H1 (cell line): ENCODE results near the gene EIF2S3B. TPM values are rescaled to one million over a fixed set of nuclear protein-coding genes. Genes with fewer than 3 reads are reported as not detected.

Experiments
- CTCF ChIA-PET: fragments of 300-600 bp; sonication (Branson Sonifier 250); formaldehyde crosslinking; loops from one replicate; lab custom pipeline; 2021; ENCODE audit not compliant: partially characterized antibody; lab: Charles Lee
- POLR2A ChIA-PET: fragments of 300-600 bp; sonication (Branson Sonifier 250); formaldehyde crosslinking; loops from one replicate; lab custom pipeline; 2021; ENCODE audit warnings: inconsistent platforms; ENCODE audit not compliant: partially characterized antibody; lab: Charles Lee
- DNase-seq, 2 experiments: peaks; one replicate each; pipeline versions ENCODE4 v3.0.0 to v3.0.0-alpha.2; 2010 to 2022; ENCODE audit warnings: low spot score in 2 of 2, low read depth in 1 of 2, mixed read lengths in 1 of 2
- FAIRE-seq: peaks from 2 replicates; lab custom pipeline; 2011; peaks lifted over from hg19 to GRCh38; lab: Jason Lieb, UNC
- H2AFZ ChIP-seq: 2 replicates; pipeline ENCODE4 v1.8.1; 2012; ENCODE audit warnings: low read length, inconsistent platforms
- H2AK5ac ChIP-seq: 2 replicates; pipeline ENCODE4 v1.6.1; 2013; ENCODE audit warnings: low read depth, low read length
- H2BK120ac ChIP-seq: replicated peaks from 2 replicates; pipeline ENCODE3; 2013; ENCODE audit warnings: low read depth, low read length, inconsistent platforms
- H2BK12ac ChIP-seq: 2 replicates; pipeline ENCODE4 v1.6.1; 2013; ENCODE audit warnings: low read depth, low read length
- H2BK15ac ChIP-seq: 2 replicates; pipeline ENCODE4 v1.6.1; 2013; ENCODE audit warnings: low read length
- H2BK20ac ChIP-seq: 2 replicates; pipeline ENCODE4 v1.6.1; 2013; ENCODE audit warnings: low read length
- H2BK5ac ChIP-seq: 2 replicates; pipeline ENCODE4 v1.6.1; 2013; ENCODE audit warnings: low read depth, low read length
- H3K14ac ChIP-seq: 2 replicates; pipeline ENCODE4 v1.6.1; 2013; ENCODE audit warnings: inconsistent platforms; ENCODE audit not compliant: insufficient read length
- H3K18ac ChIP-seq: 2 replicates; pipeline ENCODE4 v1.6.1; 2013; ENCODE audit warnings: low read length; ENCODE audit errors: extremely low read depth
- H3K23ac ChIP-seq: 2 replicates; pipeline ENCODE4 v1.6.1; 2013; ENCODE audit warnings: inconsistent platforms; ENCODE audit not compliant: insufficient read length
- H3K23me2 ChIP-seq: 2 replicates; pipeline ENCODE4 v1.6.1; 2013; ENCODE audit warnings: low read depth, low read length
- H3K27ac ChIP-seq: 2 replicates; pipeline ENCODE4 v1.6.1; 2011; ENCODE audit warnings: low read depth, low read length, inconsistent platforms
- H3K27me3 ChIP-seq, 4 experiments: replicated peaks in 1 of 4; 1 replicate in 1 of 4; 2 replicates in 3 of 4; pipeline versions ENCODE4 v1.6.1 to v1.8.1; 2011 to 2013; ENCODE audit warnings: low read length in 3 of 4, mild to moderate bottlenecking in 3 of 4, inconsistent platforms in 2 of 4, mixed read lengths in 2 of 4, moderate library complexity in 1 of 4; ENCODE audit not compliant: control insufficient read depth in 3 of 4, insufficient read depth in 3 of 4; ENCODE audit errors: extremely low read depth in 1 of 4
- H3K36me3 ChIP-seq, 4 experiments: 2 replicates each; pipeline versions ENCODE4 v1.6.1 to v1.8.1; 2011 to 2013; ENCODE audit warnings: mild to moderate bottlenecking in 4 of 4, low read length in 3 of 4, moderate library complexity in 2 of 4, control low read depth in 1 of 4, inconsistent platforms in 1 of 4; ENCODE audit not compliant: insufficient read depth in 4 of 4, control insufficient read depth in 2 of 4
- H3K4ac ChIP-seq: replicated peaks from 2 replicates; pipeline ENCODE3; 2013; ENCODE audit warnings: low read length, low read depth, mixed read lengths, inconsistent platforms; ENCODE audit not compliant: insufficient read length
- H3K4me1 ChIP-seq, 4 experiments: replicated peaks in 1 of 4; 1 replicate in 1 of 4; 2 replicates in 3 of 4; pipeline versions ENCODE4 v1.6.1 to v1.8.1; 2011 to 2013; ENCODE audit warnings: low read length in 3 of 4, inconsistent platforms in 2 of 4, mixed read lengths in 1 of 4; ENCODE audit not compliant: insufficient read depth in 4 of 4, control insufficient read depth in 3 of 4
- H3K4me2 ChIP-seq, 2 experiments: 2 replicates each; pipeline versions ENCODE4 v1.6.1 to v1.8.1; 2011 to 2013; ENCODE audit warnings: low read depth in 2 of 2, low read length in 2 of 2, control low read depth in 1 of 2, inconsistent platforms in 1 of 2, mild to moderate bottlenecking in 1 of 2; ENCODE audit not compliant: insufficient read depth in 1 of 2
- H3K4me3 ChIP-seq, 4 experiments: fragments of 200-600, 300-600 bp in 1 of 4; sonication (generic), shearing (Covaris generic), sonication (Bioruptor Twin) in 1 of 4; 2 replicates each; pipeline versions ENCODE4 v1.5.1 to v1.8.1; 2011 to 2016; ENCODE audit warnings: low read length in 4 of 4, low read depth in 3 of 4, control low read depth in 2 of 4, inconsistent platforms in 2 of 4, mild to moderate bottlenecking in 2 of 4, mixed read lengths in 1 of 4, moderate library complexity in 1 of 4; ENCODE audit not compliant: insufficient read depth in 2 of 4; ENCODE audit errors: extremely low read depth in 1 of 4
- H3K56ac ChIP-seq: replicated peaks from 2 replicates; pipeline ENCODE3; 2013; ENCODE audit warnings: low read depth, mild to moderate bottlenecking, mixed read lengths, low read length, inconsistent platforms; ENCODE audit not compliant: insufficient read length
- H3K79me1 ChIP-seq: 2 replicates; pipeline ENCODE4 v1.6.1; 2013; ENCODE audit warnings: low read depth, low read length, control low read depth
- H3K79me2 ChIP-seq, 2 experiments: 2 replicates each; pipeline versions ENCODE4 v1.6.1 to v1.8.1; 2012 to 2013; ENCODE audit warnings: low read length in 2 of 2, mild to moderate bottlenecking in 2 of 2, inconsistent platforms in 1 of 2; ENCODE audit not compliant: insufficient read depth in 2 of 2, control insufficient read depth in 1 of 2
- H3K9ac ChIP-seq, 4 experiments: replicated peaks in 1 of 4; 1 replicate in 1 of 4; 2 replicates in 3 of 4; pipeline versions ENCODE4 v1.6.1 to v1.8.1; 2011 to 2013; ENCODE audit warnings: low read depth in 3 of 4, low read length in 3 of 4, control low read depth in 2 of 4, mild to moderate bottlenecking in 2 of 4, moderate library complexity in 2 of 4, inconsistent platforms in 1 of 4; ENCODE audit errors: extremely low read depth in 1 of 4
- H3K9me3 ChIP-seq, 2 experiments: 2 replicates each; pipeline versions ENCODE4 v1.6.1 to v1.8.1; 2012 to 2013; ENCODE audit warnings: mild to moderate bottlenecking in 2 of 2, moderate library complexity in 2 of 2, control low read depth in 1 of 2, inconsistent platforms in 1 of 2, low read depth in 1 of 2, low read length in 1 of 2, mixed read lengths in 1 of 2; ENCODE audit not compliant: insufficient read depth in 2 of 2
- H4K20me1 ChIP-seq, 2 experiments: replicated peaks in 1 of 2; 2 replicates each; pipeline versions ENCODE3 to v1.8.1; 2011 to 2013; ENCODE audit warnings: inconsistent platforms in 2 of 2, low read length in 2 of 2, mild to moderate bottlenecking in 1 of 2; ENCODE audit not compliant: insufficient read depth in 2 of 2, control insufficient read depth in 1 of 2
- H4K5ac ChIP-seq: 2 replicates; pipeline ENCODE4 v1.6.1; 2013; ENCODE audit warnings: low read length, low read depth, mixed read lengths, inconsistent platforms; ENCODE audit not compliant: insufficient read length
- H4K8ac ChIP-seq: 2 replicates; pipeline ENCODE4 v1.8.0; 2013; ENCODE audit warnings: mild to moderate bottlenecking, moderate library complexity, low read length, inconsistent platforms; ENCODE audit not compliant: insufficient read depth; ENCODE audit errors: extremely low read depth
- H4K91ac ChIP-seq: replicated peaks from 2 replicates; pipeline ENCODE3; 2013; ENCODE audit warnings: low read length, mixed read lengths, inconsistent platforms; ENCODE audit not compliant: insufficient read length
- ASH2L ChIP-seq: fragments of 200-600, 300-600 bp; sonication (generic); IDR thresholded peaks from one replicate; pipeline ENCODE4 v1.7.1; 2017; ENCODE audit warnings: low read length
- BACH1 ChIP-seq: IDR thresholded peaks from 2 replicates; pipeline ENCODE4 v1.6.1; 2012; ENCODE audit warnings: low read length, improper control_type of control experiment
- CTBP2 ChIP-seq: IDR thresholded peaks from 2 replicates; pipeline ENCODE4 v1.7.0; 2011; ENCODE audit warnings: borderline replicate concordance, mild to moderate bottlenecking, moderate library complexity, mixed read lengths, low read length; ENCODE audit not compliant: insufficient read depth, insufficient read length
- EGR1 ChIP-seq: IDR thresholded peaks from 2 replicates; pipeline ENCODE4 v1.6.1; 2011; ENCODE audit warnings: low read depth, low read length, borderline replicate concordance
- GABPA ChIP-seq: IDR thresholded peaks from 2 replicates; pipeline ENCODE4 v1.6.1; 2011; ENCODE audit warnings: mild to moderate bottlenecking, low read length, moderate library complexity, borderline replicate concordance; ENCODE audit not compliant: insufficient read depth
- RFX5 ChIP-seq: IDR thresholded peaks from 2 replicates; pipeline ENCODE4 v1.6.1; 2011; ENCODE audit warnings: low read depth, low read length, improper control_type of control experiment, borderline replicate concordance
- TAF1 ChIP-seq: IDR thresholded peaks from 2 replicates; pipeline ENCODE4 v1.6.1; 2011; ENCODE audit warnings: mild to moderate bottlenecking, low read depth, low read length
- YY1 ChIP-seq: IDR thresholded peaks from 2 replicates; pipeline ENCODE4 v1.6.1; 2011; ENCODE audit warnings: low read depth, mild to moderate bottlenecking, low read length
- WGBS, 2 experiments: shearing (Covaris generic) in 1 of 2; methylation state at CpG; one replicate each; pipeline versions ENCODE4 v1.1.6 to v1.1.7; 2013 to 2015; ENCODE audit warnings: low lambda C conversion rate in 2 of 2, mixed read lengths in 2 of 2, inconsistent platforms in 1 of 2, low coverage in 1 of 2, missing lambda C conversion rate in 1 of 2; ENCODE audit not compliant: insufficient replicate concordance in 2 of 2, insufficient coverage in 1 of 2, insufficient read length in 1 of 2; ENCODE audit errors: extremely low coverage in 1 of 2, missing lambda C conversion rate in 1 of 2; 5-methylcytosine and 5-hydroxymethylcytosine counted together
- polyA plus RNA-seq, 7 experiments: library from polyadenylated mRNA; depleted of rRNA in 3 of 7; stranded (reverse) in 5 of 7; unstranded in 2 of 7; fragments of >200 nt in 5 of 7; fragments of 200-250 nt in 2 of 7; gene quantifications; 1 replicate in 5 of 7; 2 replicates in 1 of 7; 4 replicates in 1 of 7; pipeline versions ENCODE4 v1.2.1 to v1.2.3, GENCODE V29; 2011 to 2013; ENCODE audit warnings: missing spikeins in 2 of 7, mixed read lengths in 2 of 7
- total RNA-seq: library from RNA; stranded (reverse); fragmentation: NEBNext Ultra II Directional; extraction: Animal tissue kit (Norgen Biotek cat#: 25700); gene quantifications from 2 replicates; pipeline ENCODE4 v1.2.1, GENCODE V29; 2021
- TF ChIP-seq, protein P1 (sequence below): IDR thresholded peaks from 2 replicates; pipeline ENCODE4 v1.6.1; 2012; ENCODE audit warnings: low read length, inconsistent platforms

Gene EIF2S3B
- total and polyA plus RNA-seq, 2 of the 8 experiments (the other 6 are each of a cell fraction or from before 2014, with no cell fraction given): 3.1 to 6.7 TPM

GRCh38 chr12:10554756-10555481 lies 49.2 kb downstream of the EIF2S3B start:
- H2BK20ac ChIP-seq: no peak overlapping the region
- H4K91ac ChIP-seq: no peak overlapping the region
- H3K23me2 ChIP-seq: no peaks in the 10 kb centered on the region
- H3K4me2 ChIP-seq: no peak overlapping the region
- H3K27me3 ChIP-seq: no peaks in the 10 kb centered on the region
- H2BK12ac ChIP-seq: no peak overlapping the region
- no peaks in the 10 kb centered on the region for H3K36me3 ChIP-seq
- no peak overlapping the region for H3K56ac ChIP-seq
- POLR2A ChIA-PET: no interaction called here
- no peaks in the 10 kb centered on the region for H3K79me2 ChIP-seq
- no peaks in the 10 kb centered on the region for H3K79me1 ChIP-seq
- CTCF ChIA-PET: interaction anchor here (1.0 kb wide), 1 partner anchor 188 kb away, joined by 3 read pairs; no protein-coding TSS in a partner anchor
- H2AK5ac ChIP-seq: no peak overlapping the region
- no peak overlapping the region for H4K5ac ChIP-seq
- no peak overlapping the region for H3K23ac ChIP-seq
- H3K14ac ChIP-seq: no peak overlapping the region
- H3K9ac ChIP-seq: no peak overlapping the region
- H3K18ac ChIP-seq: no peak overlapping the region
- peaks cover 0 to 5% (median 2%) of the 10 kb centered on the region in 4 experiments; a peak in 2 of 7 replicates for H3K4me1 ChIP-seq
- peak overlapping the region; percentile 68; the same call in 1 of the 2 replicates for H2AFZ ChIP-seq
- FAIRE-seq: no peak
- 98% methylated on average over 7 of the region's 7 CpGs; no CpG with 5 or more reads in 1 of the 2 experiments for WGBS, 2 experiments
- no peak overlapping the region for H4K8ac ChIP-seq
- no peak overlapping the region for H3K4ac ChIP-seq
- no peak for DNase-seq
- no peak overlapping the region for H2BK15ac ChIP-seq
- H2BK5ac ChIP-seq: no peak overlapping the region
- no peaks in the 10 kb centered on the region for H3K9me3 ChIP-seq
- no peak overlapping the region for H3K27ac ChIP-seq
- H2BK120ac ChIP-seq: no peak overlapping the region
- H4K20me1 ChIP-seq: no peaks in the 10 kb centered on the region
- H3K4me3 ChIP-seq: no peak overlapping the region
- TF ChIP-seq CTBP2 (no peak), RFX5 (no peak), ASH2L (no peak), EGR1 (no peak), YY1 (no peak), GABPA (no peak), TAF1 (no peak), BACH1 (no peak)
- TF ChIP-seq, protein P1, sequence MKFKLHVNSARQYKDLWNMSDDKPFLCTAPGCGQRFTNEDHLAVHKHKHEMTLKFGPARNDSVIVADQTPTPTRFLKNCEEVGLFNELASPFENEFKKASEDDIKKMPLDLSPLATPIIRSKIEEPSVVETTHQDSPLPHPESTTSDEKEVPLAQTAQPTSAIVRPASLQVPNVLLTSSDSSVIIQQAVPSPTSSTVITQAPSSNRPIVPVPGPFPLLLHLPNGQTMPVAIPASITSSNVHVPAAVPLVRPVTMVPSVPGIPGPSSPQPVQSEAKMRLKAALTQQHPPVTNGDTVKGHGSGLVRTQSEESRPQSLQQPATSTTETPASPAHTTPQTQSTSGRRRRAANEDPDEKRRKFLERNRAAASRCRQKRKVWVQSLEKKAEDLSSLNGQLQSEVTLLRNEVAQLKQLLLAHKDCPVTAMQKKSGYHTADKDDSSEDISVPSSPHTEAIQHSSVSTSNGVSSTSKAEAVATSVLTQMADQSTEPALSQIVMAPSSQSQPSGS: no peak
